Measurements from ENCODE around the gene NEURL2.

DNA sequence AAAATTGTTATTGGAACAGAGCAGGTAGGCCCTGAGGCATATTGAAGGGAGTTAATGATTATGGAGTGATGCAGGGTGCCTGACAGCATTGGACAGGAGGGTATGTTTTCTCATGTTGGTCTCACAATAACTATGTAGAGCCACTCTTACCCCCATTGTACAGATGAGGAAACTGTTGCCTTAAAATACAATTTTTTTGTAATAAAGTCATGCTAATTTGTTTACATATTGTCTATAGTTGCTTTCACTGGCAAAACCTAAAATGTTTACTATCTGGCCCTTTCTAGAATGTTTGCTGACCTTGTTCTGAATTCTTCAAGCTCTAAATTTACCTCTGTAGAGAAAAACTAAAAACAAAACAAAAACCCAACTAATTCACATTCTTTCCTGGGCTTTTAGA, 39.5 kb downstream of the NEURL2 start:
- TF ChIP-seq POLR2A (IDR thresholded peaks at IDR 0.05), result no peak
- TF ChIP-seq, protein P1, sequence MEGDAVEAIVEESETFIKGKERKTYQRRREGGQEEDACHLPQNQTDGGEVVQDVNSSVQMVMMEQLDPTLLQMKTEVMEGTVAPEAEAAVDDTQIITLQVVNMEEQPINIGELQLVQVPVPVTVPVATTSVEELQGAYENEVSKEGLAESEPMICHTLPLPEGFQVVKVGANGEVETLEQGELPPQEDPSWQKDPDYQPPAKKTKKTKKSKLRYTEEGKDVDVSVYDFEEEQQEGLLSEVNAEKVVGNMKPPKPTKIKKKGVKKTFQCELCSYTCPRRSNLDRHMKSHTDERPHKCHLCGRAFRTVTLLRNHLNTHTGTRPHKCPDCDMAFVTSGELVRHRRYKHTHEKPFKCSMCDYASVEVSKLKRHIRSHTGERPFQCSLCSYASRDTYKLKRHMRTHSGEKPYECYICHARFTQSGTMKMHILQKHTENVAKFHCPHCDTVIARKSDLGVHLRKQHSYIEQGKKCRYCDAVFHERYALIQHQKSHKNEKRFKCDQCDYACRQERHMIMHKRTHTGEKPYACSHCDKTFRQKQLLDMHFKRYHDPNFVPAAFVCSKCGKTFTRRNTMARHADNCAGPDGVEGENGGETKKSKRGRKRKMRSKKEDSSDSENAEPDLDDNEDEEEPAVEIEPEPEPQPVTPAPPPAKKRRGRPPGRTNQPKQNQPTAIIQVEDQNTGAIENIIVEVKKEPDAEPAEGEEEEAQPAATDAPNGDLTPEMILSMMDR (IDR thresholded peaks at IDR 0.05 in 8 of 11, conservative IDR thresholded peaks at IDR 0.05 in 3 of 11), result no peak

Data from spleen (tissue), 7 donors.